ENCODE data around the gene RDX. TPM values are rescaled to one million over a fixed set of nuclear protein-coding genes. Genes with fewer than 3 reads are reported as not detected.

The RDX gene
- total RNA-seq, 1 donor from 2014 or later: 125 TPM

GRCh38 chr11:110148775-110149744 lies 147.4 kb downstream of the RDX start:
- peak overlapping the region; percentile 19 for H3K27ac ChIP-seq (replicated peaks)
- H3K9me3 ChIP-seq (replicated peaks): no peaks in the 10 kb centered on the region
- H3K4me1 ChIP-seq: peaks cover 20% of the 10 kb centered on the region
- no peak for TF ChIP-seq CTCF (IDR thresholded peaks at IDR 0.05; ENCODE audit: borderline replicate concordance)
- DNase-seq: no peak
- H3K36me3 ChIP-seq: peaks cover 11% of the 10 kb centered on the region
- H3K4me3 ChIP-seq: no peak overlapping the region
- intact Hi-C loops (cut with micrococcal nuclease): no loop called here
- H3K27me3 ChIP-seq (ENCODE audit: low read depth): no peaks in the 10 kb centered on the region

- intact Hi-C loops (cut with micrococcal nuclease): no loop called here
- H3K4me1 ChIP-seq: peaks cover 20% of the 10 kb centered on the region
- no peaks in the 10 kb centered on the region for H3K9me3 ChIP-seq (replicated peaks)
- no peak overlapping the region for H3K4me3 ChIP-seq
- peak overlapping the region; percentile 19 for H3K27ac ChIP-seq (replicated peaks)
- H3K36me3 ChIP-seq: peaks cover 3% of the 10 kb centered on the region
- H3K27me3 ChIP-seq (ENCODE audit: low read depth): no peaks in the 10 kb centered on the region
- no peak for DNase-seq
- TF ChIP-seq CTCF (IDR thresholded peaks at IDR 0.05; ENCODE audit: borderline replicate concordance): no peak
Observed at GRCh38 chr11:110147962-110148709, 148.3 kb downstream of the RDX start.

GRCh38 chr11:110141812-110142211 lies 154.6 kb downstream of the RDX start:
- TF ChIP-seq CTCF (IDR thresholded peaks at IDR 0.05; ENCODE audit: borderline replicate concordance): no peak
- no peak overlapping the region for H3K27ac ChIP-seq (replicated peaks)
- H3K36me3 ChIP-seq: peaks cover 3% of the 10 kb centered on the region
- no peaks in the 10 kb centered on the region for H3K27me3 ChIP-seq (ENCODE audit: low read depth)
- DNase-seq: no peak
- intact Hi-C loops (cut with micrococcal nuclease): no loop called here
- no peak overlapping the region for H3K4me3 ChIP-seq
- no peaks in the 10 kb centered on the region for H3K9me3 ChIP-seq (replicated peaks)
- peaks cover 7% of the 10 kb centered on the region for H3K4me1 ChIP-seq

GRCh38 chr11:110134110-110134509 lies 162.3 kb downstream of the RDX start:
- Histone ChIP-seq H3K9me3 (replicated peaks) (no peaks in the 10 kb centered on the region), H3K4me3 (no peak overlapping the region), H3K4me1 (peaks cover 27% of the 10 kb centered on the region), H3K36me3 (peaks cover 8% of the 10 kb centered on the region), H3K27ac (replicated peaks) (no peak overlapping the region), H3K27me3 (ENCODE audit: low read depth) (no peaks in the 10 kb centered on the region)
- DNase-seq: no peak
- intact Hi-C loops (cut with micrococcal nuclease): no loop called here
- no peak for TF ChIP-seq CTCF (IDR thresholded peaks at IDR 0.05; ENCODE audit: borderline replicate concordance)

GRCh38 chr11:110133160-110133559 lies 163.3 kb downstream of the RDX start:
- Histone ChIP-seq H3K27ac (replicated peaks) (no peak overlapping the region), H3K27me3 (ENCODE audit: low read depth) (no peaks in the 10 kb centered on the region), H3K9me3 (replicated peaks) (no peaks in the 10 kb centered on the region), H3K4me1 (peaks cover 30% of the 10 kb centered on the region), H3K4me3 (no peak overlapping the region), H3K36me3 (peaks cover 8% of the 10 kb centered on the region)
- DNase-seq: no peak
- intact Hi-C loops (cut with micrococcal nuclease): no loop called here
- no peak for TF ChIP-seq CTCF (IDR thresholded peaks at IDR 0.05; ENCODE audit: borderline replicate concordance)
